ENCODE measurements around the gene SLC25A25. TPM values are rescaled to one million over a fixed set of nuclear protein-coding genes. Genes with fewer than 3 reads are reported as not detected.
"Not testable (repeated sequence)": the region's sequence is repeated elsewhere in the genome, so short reads cannot be mapped to it uniquely, and the experiment has no call there.

Gene SLC25A25
- total RNA-seq, 3 donors from 2014 or later (not counting 1 experiment from before 2014, with no cell fraction given): 16.8 to 19.1 (median 18.9) TPM

- Mint-ChIP-seq H3K4me1 (no peaks in the 10 kb centered on the region), H3K27ac (peak overlapping the region; percentile 2 to 20), H3K36me3 (no peaks in the 10 kb centered on the region), H3K9me3 (no peaks in the 10 kb centered on the region), H3K4me3 (no peak overlapping the region), H3K27me3 (ENCODE audit: low read depth in 2 of 2) (no peaks in the 10 kb centered on the region)
- DNase-seq: no peak
- 88% methylated on average over 20 of the region's 20 CpGs for WGBS (ENCODE audit: insufficient coverage)
- H3K4me3 ChIP-seq (ENCODE audit: low read length): no peak overlapping the region
- no peak overlapping the region for H3K27ac ChIP-seq (ENCODE audit: low read length)
- peaks cover 41% of the 10 kb centered on the region for H3K36me3 ChIP-seq (ENCODE audit: control insufficient read depth, insufficient read depth, low read length)
- TF ChIP-seq CTCF (IDR thresholded peaks at IDR 0.05): no peak
- intact Hi-C loops (cut with micrococcal nuclease): no loop called here
- ATAC-seq: no peak
- H3K9me3 ChIP-seq (ENCODE audit: control insufficient read depth, insufficient read depth, low read length): no peaks in the 10 kb centered on the region
- no peaks in the 10 kb centered on the region for H3K27me3 ChIP-seq (ENCODE audit: control insufficient read depth, insufficient read depth, low read length)
- H3K4me1 ChIP-seq (ENCODE audit: control insufficient read depth, insufficient read depth, low read length): no peaks in the 10 kb centered on the region
Measured at GRCh38 chr9:128109050-128109709, 41.1 kb downstream of the SLC25A25 start.

- H3K4me3 Mint-ChIP-seq; H3K27me3 Mint-ChIP-seq (ENCODE audit: low read depth in 2 of 2); H3K36me3 Mint-ChIP-seq; H3K27me3 ChIP-seq (ENCODE audit: control insufficient read depth, insufficient read depth, low read length); H3K4me3 ChIP-seq (ENCODE audit: low read length); H3K4me1 Mint-ChIP-seq; H3K27ac ChIP-seq (ENCODE audit: low read length); DNase-seq; H3K9me3 ChIP-seq (ENCODE audit: control insufficient read depth, insufficient read depth, low read length); H3K9me3 Mint-ChIP-seq; intact Hi-C loops (cut with micrococcal nuclease); ATAC-seq; H3K27ac Mint-ChIP-seq: not testable (repeated sequence)
- peaks cover 25% of the 10 kb centered on the region for H3K36me3 ChIP-seq (ENCODE audit: control insufficient read depth, insufficient read depth, low read length)
- peaks cover 17% of the 10 kb centered on the region for H3K4me1 ChIP-seq (ENCODE audit: control insufficient read depth, insufficient read depth, low read length)
- WGBS (ENCODE audit: insufficient coverage): 93% methylated on average over 12 of the region's 12 CpGs
Measured at GRCh38 chr9:128111726-128112125, 43.7 kb downstream of the SLC25A25 start.

GRCh38 chr9:128113526-128114325 is 45.7 kb downstream of the SLC25A25 start:
- 94% methylated on average over 12 of the region's 12 CpGs for WGBS (ENCODE audit: insufficient coverage)
- Histone ChIP-seq H3K27me3 (ENCODE audit: control insufficient read depth, insufficient read depth, low read length) (no peaks in the 10 kb centered on the region), H3K4me1 (ENCODE audit: control insufficient read depth, insufficient read depth, low read length) (peaks cover 27% of the 10 kb centered on the region), H3K9me3 (ENCODE audit: control insufficient read depth, insufficient read depth, low read length) (no peaks in the 10 kb centered on the region), H3K4me3 (ENCODE audit: low read length) (no peak overlapping the region), H3K27ac (ENCODE audit: low read length) (no peak overlapping the region), H3K36me3 (ENCODE audit: control insufficient read depth, insufficient read depth, low read length) (peaks cover 10% of the 10 kb centered on the region)
- H3K4me1 Mint-ChIP-seq: peaks cover 6 to 11% of the 10 kb centered on the region in 2 donors
- no peak overlapping the region for H3K4me3 Mint-ChIP-seq
- no peak for DNase-seq
- H3K9me3 Mint-ChIP-seq: no peaks in the 10 kb centered on the region
- no peaks in the 10 kb centered on the region for H3K36me3 Mint-ChIP-seq
- intact Hi-C loops (cut with micrococcal nuclease): no loop called here
- ATAC-seq: no peak
- H3K27me3 Mint-ChIP-seq (ENCODE audit: low read depth in 2 of 2): no peaks in the 10 kb centered on the region
- no peak overlapping the region for H3K27ac Mint-ChIP-seq
- TF ChIP-seq CTCF (IDR thresholded peaks at IDR 0.05): no peak
